Fibroblast of mammary gland (primary cell): ENCODE results near the gene WDFY3.

Experiments used
- DNase-seq: peaks from one replicate; pipeline ENCODE4 v3.0.0-alpha.2; 2010; ENCODE audit warnings: low read depth
- H3K4me3 ChIP-seq: 2 replicates; pipeline ENCODE4 v1.5.1; 2011; ENCODE audit warnings: low read depth, mild to moderate bottlenecking, low read length, moderate library complexity; ENCODE audit not compliant: control insufficient read depth
- TF ChIP-seq, protein P1 (sequence below): conservative IDR thresholded peaks from 2 replicates; pipeline ENCODE4 v1.5.1; 2011; ENCODE audit warnings: low read depth, low read length, inconsistent platforms; ENCODE audit not compliant: control insufficient read depth, insufficient read depth

WDFY3 gene

DNA sequence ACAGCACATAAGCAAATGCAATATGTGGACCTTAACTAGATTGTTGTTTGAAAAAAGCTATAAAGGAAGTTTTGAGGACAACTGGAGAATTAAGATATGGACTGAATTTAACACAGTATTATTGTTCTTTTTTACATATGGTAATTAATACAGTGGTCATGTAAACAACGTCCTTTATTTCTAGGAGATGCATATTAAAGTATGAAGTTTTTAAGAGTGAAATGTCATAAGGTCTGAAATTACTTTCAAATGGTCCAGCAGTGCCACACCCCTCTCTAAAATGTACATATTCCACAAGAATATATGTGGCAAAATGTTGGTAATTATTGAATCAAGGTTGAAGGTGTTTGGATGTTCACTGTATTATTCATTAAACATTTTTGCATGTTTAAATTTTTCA is 40.9 kb downstream of the WDFY3 start:
- TF ChIP-seq, protein P1, sequence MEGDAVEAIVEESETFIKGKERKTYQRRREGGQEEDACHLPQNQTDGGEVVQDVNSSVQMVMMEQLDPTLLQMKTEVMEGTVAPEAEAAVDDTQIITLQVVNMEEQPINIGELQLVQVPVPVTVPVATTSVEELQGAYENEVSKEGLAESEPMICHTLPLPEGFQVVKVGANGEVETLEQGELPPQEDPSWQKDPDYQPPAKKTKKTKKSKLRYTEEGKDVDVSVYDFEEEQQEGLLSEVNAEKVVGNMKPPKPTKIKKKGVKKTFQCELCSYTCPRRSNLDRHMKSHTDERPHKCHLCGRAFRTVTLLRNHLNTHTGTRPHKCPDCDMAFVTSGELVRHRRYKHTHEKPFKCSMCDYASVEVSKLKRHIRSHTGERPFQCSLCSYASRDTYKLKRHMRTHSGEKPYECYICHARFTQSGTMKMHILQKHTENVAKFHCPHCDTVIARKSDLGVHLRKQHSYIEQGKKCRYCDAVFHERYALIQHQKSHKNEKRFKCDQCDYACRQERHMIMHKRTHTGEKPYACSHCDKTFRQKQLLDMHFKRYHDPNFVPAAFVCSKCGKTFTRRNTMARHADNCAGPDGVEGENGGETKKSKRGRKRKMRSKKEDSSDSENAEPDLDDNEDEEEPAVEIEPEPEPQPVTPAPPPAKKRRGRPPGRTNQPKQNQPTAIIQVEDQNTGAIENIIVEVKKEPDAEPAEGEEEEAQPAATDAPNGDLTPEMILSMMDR = no peak
- no peak overlapping the region for H3K4me3 ChIP-seq
- DNase-seq = no peak

DNA sequence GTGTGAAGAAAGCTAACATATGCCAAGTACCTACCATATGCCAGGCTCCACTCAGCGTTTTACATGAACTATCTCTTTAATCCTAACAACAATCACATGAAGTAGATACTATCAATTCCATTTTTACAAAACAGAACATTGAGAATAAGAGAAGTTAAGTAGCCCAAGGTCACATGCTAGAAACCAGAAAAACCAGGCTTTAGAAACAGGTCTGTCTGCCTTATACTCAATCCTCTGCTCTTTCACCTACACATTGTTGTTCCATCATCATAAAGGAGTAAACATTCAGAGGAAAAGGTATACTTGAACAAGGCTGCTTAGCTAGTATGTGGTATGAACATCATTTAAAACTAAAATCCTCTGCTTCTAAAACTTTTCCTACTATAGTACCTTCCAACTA is 42.1 kb downstream of the WDFY3 start:
- H3K4me3 ChIP-seq = no peak overlapping the region
- TF ChIP-seq, protein P1 = no peak
- DNase-seq = no peak

- peak; percentile 84 for DNase-seq
- H3K4me3 ChIP-seq = no peak overlapping the region
- TF ChIP-seq, protein P1 = no peak
Observed at GRCh38 chr4:84920617-84921016, 45.9 kb downstream of the WDFY3 start.

GRCh38 chr4:84917869-84918600 is 48.5 kb downstream of the WDFY3 start:
- TF ChIP-seq, protein P1 = no peak
- DNase-seq = no peak
- no peak overlapping the region for H3K4me3 ChIP-seq

DNA sequence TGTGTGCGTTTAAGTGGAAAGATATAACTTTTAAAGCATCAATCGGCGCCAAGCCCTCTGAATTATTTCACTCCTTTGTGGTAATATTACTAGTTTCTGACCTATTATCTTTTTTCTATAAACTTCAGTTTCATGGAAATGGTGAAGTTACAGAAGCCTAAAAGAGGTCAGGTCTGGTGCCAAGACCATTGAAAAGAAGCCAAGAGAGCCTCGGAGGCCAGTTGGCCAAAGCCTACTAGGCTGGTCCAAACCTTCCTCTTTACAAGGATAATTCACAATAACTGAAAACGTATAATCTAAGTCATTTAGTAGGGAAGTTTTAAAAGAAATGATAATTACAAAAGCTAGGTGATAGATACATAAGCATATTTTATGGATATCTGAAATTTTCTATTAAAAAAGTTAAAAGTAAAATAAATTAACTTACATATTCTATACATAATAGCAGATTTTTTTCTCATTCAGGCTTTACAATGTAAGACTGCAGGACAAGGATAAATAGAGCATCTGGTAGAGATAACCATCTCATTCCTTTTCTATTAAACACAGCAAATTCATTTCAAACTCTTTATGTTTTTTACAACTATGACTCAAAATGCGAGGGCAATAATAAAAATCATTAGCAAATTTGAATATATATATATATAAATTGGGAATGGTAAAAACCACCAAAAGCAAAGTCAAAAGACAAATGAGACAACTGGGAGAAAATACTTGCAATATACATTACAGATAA is 49.2 kb downstream of the WDFY3 start:
- H3K4me3 ChIP-seq = no peak overlapping the region
- DNase-seq = no peak
- TF ChIP-seq, protein P1 = no peak

GRCh38 chr4:84916227-84916626 is 50.3 kb downstream of the WDFY3 start:
- DNase-seq = no peak
- TF ChIP-seq, protein P1 = no peak
- no peak overlapping the region for H3K4me3 ChIP-seq

GRCh38 chr4:84915396-84915780 is 51.1 kb downstream of the WDFY3 start:
- TF ChIP-seq, protein P1 = no peak
- DNase-seq = no peak

More at GRCh38 chr4:84915396-84915780, 51.1 kb downstream of the WDFY3 start:
- H3K4me3 ChIP-seq = no peak overlapping the region
